EH (cell line): Measurements from ENCODE around the gene DENND1B.
"Not testable (repeated sequence)": the region's sequence is repeated elsewhere in the genome, so short reads cannot be mapped to it uniquely, and the experiment has no call there.

Experiments used
- DNase-seq: peaks from one replicate; pipeline ENCODE4 v3.0.0-alpha.2; 2015; ENCODE audit warnings: low read depth

The DENND1B gene

GRCh38 chr1:197782722-197783360 lies 7.6 kb upstream of the DENND1B start:
- DNase-seq: no peak

GRCh38 chr1:197781968-197782721 lies 6.9 kb upstream of the DENND1B start:
- peak; percentile 76 for DNase-seq

- DNase-seq: no peak
These were observed 4.6 kb upstream of the DENND1B start for GRCh38 chr1:197779921-197780320.

- no peak for DNase-seq
These were observed 3.2 kb upstream of the DENND1B start for GRCh38 chr1:197778366-197778945.

DNA sequence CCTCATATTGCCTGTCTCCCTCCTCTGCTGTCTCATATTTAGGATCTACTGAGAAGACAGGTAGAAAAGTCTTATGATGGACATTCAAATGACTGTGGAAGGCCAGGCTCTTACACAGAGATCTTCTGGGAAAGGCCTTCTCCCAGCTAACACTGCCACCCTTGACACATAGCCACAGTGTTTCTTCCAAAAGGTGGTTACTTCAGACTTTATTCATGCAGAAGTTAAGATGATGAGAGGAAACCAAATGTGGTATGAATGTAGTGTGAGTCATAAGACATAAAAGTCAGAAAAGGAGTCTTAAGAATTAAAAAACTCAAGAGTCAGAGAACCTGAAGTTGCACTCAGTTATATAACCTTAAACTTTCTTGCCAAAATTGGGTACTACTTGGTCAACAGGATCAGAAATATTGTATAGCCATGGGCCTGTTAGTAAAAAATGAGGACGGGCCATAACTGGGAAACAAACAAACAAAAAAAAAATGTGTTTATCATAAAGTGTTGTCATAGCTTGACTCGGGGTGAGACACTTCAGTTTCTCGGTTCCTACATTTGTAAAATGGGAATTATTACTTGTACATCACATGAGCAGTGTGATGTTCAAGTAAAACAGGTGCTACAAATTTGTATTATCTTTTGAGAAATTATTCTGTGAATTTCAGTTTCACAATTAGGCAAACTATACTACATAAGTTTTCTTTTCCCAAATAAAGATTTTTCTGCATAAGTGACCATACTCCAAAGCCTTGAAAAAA lies 1.2 kb upstream of the DENND1B start:
- peak; percentile 86 for DNase-seq

DNA sequence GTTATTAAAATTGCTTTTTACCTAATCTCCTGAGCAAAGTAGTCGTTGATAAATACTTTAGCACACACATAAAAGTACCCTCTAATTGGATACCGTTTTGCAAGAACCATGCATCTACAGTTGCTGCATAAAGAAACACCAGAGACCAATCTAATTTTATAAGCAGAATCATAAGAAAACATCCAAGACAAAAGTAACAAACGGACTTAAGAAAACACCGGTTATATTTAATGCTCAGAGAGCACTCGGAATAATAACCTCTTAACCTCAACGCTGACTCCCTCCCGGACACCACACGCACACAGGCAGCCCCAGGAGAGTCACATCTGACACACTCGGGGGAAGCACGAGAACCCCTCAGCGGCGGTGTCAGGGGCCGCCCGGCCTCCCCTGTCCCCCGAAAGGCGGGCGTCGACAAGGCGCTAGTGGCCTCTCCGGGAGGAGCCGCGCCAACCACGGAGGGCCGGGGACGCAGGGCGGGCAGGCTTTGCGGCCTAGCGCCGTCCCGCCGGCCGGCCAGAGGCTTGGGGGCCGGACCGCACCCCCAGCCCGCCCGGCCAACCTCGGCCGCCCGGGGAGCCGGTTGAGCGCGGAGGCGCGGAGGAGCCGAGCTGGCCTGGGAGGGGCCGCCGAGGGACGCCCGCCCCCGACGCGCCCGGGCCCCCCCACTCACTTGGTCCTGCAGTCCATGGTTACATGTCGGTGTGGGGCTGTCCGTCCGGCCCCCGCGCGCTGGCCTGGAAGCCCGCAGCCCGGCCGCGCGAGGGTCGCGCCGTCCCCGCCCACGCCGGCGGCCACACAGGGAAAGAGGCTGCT lies 606 bp downstream of the DENND1B start:
- DNase-seq: peak; percentile 56

GRCh38 chr1:197773856-197774255 lies 1.4 kb downstream of the DENND1B start:
- DNase-seq: no peak

- DNase-seq: no peak
These were observed 3.2 kb downstream of the DENND1B start for GRCh38 chr1:197771904-197772556.

- DNase-seq: no peak
These were observed 3.9 kb downstream of the DENND1B start for GRCh38 chr1:197771386-197771785.

DNA sequence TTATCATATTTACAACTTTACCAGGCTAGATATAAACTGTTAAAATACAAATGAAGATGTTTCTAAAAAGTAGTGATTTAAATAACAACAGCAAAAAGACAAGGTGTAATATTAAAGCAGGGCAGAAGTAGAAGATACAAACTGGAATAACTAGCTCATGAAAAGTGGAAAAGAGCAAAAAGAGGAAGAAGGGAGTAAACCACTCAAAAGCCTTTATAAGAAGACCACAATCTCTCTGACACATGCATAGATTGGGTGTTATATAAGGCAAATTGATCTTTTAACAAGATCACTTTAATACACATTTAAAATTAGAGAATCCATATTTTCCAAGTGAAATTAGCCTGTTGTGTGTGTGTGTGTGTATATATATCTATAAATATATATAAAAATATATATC lies 5.0 kb downstream of the DENND1B start:
- no peak for DNase-seq

- no peak for DNase-seq
These were observed 6.0 kb downstream of the DENND1B start for GRCh38 chr1:197769287-197769686.

GRCh38 chr1:197768014-197768805 lies 7.1 kb downstream of the DENND1B start:
- no peak for DNase-seq

DNA sequence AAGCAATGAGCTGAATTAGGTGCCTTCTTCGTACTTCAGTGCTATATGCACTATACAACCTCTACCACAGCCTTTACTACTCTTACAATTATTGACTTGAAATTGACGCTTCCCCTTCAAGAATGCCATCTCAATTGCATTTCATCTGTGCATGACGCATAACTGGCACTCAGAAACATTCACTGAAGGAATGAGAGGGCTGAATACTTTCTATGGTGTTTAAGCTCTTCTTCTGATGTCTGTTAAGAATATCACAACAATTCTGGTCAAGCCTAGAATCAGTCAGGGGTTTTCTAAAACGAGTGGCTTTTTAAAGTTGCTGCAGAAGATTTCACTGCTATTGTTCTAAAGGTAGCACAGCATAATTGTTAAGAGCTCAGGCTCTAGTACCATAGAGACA lies 11.5 kb downstream of the DENND1B start:
- DNase-seq: no peak

GRCh38 chr1:197763307-197763706 lies 12.0 kb downstream of the DENND1B start:
- no peak for DNase-seq

DNA sequence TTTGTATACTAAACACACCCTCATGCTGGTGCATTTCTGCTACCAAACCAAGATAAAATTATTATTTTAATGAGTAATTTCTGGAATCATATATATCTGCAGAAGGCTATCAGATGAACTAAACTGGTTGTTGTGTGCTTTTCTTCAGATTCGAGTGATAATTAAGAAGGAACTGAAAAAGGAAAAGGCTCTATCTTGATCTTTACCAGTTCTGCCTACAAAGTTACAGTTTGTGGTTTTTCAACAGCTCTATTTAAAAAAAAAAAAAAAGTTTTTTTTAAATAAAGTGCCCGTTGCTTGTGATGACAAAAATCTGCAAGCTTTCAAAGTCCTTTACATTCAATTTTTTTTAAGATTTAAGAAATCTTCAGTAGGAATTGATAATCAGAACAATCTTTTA lies 13.6 kb downstream of the DENND1B start:
- DNase-seq: no peak

DNA sequence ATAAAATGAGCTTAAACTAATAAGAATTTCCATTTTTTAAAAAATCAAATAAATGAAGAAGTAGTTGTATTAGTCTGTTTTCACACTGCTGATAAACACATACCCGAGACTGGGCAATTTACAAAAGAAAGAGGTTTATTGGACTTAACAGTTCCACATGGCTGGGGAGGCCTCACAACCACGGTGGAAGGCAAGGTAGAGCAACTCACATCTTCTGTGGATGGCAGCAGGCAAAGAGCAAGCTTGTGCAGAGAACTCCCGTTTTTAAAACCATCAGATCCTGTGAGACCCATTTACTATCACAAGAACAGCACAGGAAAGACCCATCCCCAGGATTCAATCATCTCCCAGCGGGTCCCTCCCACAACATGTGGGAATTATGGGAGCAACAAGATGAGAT lies 19.7 kb downstream of the DENND1B start:
- not testable (repeated sequence) for DNase-seq

DNA sequence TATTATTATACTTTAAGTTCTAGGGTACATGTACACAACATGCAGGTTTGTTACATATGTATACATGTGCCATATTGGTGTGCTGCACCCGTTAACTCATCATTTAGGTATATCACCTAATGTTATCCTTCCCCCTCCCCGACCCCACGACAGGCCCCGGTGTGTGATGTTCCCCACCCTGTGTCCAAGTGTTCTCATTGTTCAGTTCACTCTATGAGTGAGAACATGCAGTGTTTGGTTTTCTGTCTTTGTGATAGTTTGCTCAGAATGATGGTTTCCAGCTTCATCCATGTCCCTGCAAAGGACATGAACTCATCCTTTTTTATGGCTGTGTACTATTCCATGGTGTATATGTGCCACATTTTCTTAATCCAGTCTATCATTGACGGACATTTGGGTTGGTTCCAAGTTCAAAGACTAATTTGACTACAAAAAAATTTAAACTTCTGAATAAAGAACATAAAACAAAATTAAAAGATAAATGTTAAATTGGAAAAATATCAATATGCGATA lies 22.6 kb downstream of the DENND1B start:
- not testable (repeated sequence) for DNase-seq

DNA sequence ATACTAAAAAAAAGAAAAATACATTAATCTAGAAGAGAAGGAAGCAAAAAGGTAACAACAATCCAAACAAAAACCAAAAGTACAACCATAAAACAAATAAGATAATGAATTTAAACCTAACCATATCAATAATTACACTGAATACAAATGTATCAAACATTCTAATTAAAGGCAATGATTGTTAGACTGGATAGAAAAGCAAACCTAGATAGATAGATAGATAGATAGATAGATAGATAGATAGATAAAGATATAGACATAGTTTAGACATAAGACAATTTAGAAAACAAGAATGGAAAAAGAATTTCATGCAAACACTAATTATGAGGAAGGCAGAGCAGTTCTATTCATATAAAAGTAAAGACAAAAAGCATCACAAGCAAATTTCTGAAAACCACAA lies 24.9 kb downstream of the DENND1B start:
- DNase-seq: no peak

GRCh38 chr1:197745911-197746310 lies 29.4 kb downstream of the DENND1B start:
- no peak for DNase-seq

DNA sequence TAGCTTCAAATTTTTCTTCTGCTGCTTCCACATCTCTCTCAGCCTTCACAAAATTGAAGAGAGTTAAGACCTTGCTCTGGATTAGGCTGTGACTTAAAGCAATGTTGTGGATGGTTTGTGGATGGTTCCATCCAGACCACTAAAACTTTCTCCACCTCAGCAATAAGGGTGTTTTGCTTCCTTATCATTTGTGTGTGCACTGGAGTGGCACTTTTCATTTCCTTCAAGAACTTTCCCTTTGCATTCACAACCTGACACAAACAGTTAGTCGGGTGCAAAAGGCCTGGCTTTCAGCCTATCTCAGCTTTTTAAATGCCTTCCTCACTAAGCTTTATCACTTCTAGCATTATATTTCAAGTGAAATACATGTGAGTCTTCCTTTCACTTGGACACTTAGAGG lies 30.3 kb downstream of the DENND1B start:
- no peak for DNase-seq
